NCI-H128 (cell line): Measurements from ENCODE around the gene ECI2.
A peak's percentile ranks its signal among the peaks of the same experiment; 100 is the strongest.

Source experiments
- DNase-seq: peaks from one replicate; lab custom pipeline; 2025; ENCODE audit not compliant: unreplicated experiment; lab: John Stamatoyannopoulos, UW

The ECI2 gene

GRCh38 chr6:4134841-4135664 is at the start of gene ECI2:
Gene ECI2 (minus strand): TSS chr6:4135575. CDS start chr6:4135560, 15 bp downstream.
- no peak for DNase-seq

- DNase-seq = no peak
These were observed 45.4 kb upstream of the ECI2 start for GRCh38 chr6:4180652-4181255.

- DNase-seq = no peak
These were observed 44.7 kb upstream of the ECI2 start for GRCh38 chr6:4179960-4180651.

GRCh38 chr6:4178737-4179333 is 43.5 kb upstream of the ECI2 start:
- no peak for DNase-seq

GRCh38 chr6:4176907-4177306 is 41.5 kb upstream of the ECI2 start:
- DNase-seq = no peak

- DNase-seq = no peak
These were observed 38.7 kb upstream of the ECI2 start for GRCh38 chr6:4174042-4174441.

GRCh38 chr6:4172368-4172767 is 37.0 kb upstream of the ECI2 start:
- DNase-seq = no peak

- DNase-seq = no peak
These were observed 34.9 kb upstream of the ECI2 start for GRCh38 chr6:4170297-4170696.

- no peak for DNase-seq
These were observed 33.8 kb upstream of the ECI2 start for GRCh38 chr6:4169028-4169789.

GRCh38 chr6:4167833-4168232 is 32.5 kb upstream of the ECI2 start:
- DNase-seq = no peak

- no peak for DNase-seq
These were observed 31.7 kb upstream of the ECI2 start for GRCh38 chr6:4167123-4167522.

GRCh38 chr6:4164456-4164855 is 29.1 kb upstream of the ECI2 start:
- DNase-seq = no peak

GRCh38 chr6:4164117-4164442 is 28.7 kb upstream of the ECI2 start:
- no peak for DNase-seq

GRCh38 chr6:4163408-4164116 is 28.2 kb upstream of the ECI2 start:
- no peak for DNase-seq

GRCh38 chr6:4162370-4162769 is 27.0 kb upstream of the ECI2 start:
- no peak for DNase-seq

- no peak for DNase-seq
These were observed 24.1 kb upstream of the ECI2 start for GRCh38 chr6:4159491-4159890.

- DNase-seq = no peak
These were observed 22.1 kb upstream of the ECI2 start for GRCh38 chr6:4157506-4157905.

GRCh38 chr6:4155848-4156466 is 20.6 kb upstream of the ECI2 start:
- peak; percentile 54 for DNase-seq

- no peak for DNase-seq
These were observed 18.2 kb upstream of the ECI2 start for GRCh38 chr6:4153514-4153985.

- no peak for DNase-seq
These were observed 9.7 kb upstream of the ECI2 start for GRCh38 chr6:4145083-4145482.
